HG03575 (cell line): ENCODE measurements around the gene FUS.
A peak's percentile ranks its signal among the peaks of the same experiment; 100 is the strongest.
"Not testable (repeated sequence)": the region's sequence is repeated elsewhere in the genome, so short reads cannot be mapped to it uniquely, and the experiment has no call there.

Source experiments
- ATAC-seq: cut with Tn5 transposase; IDR thresholded peaks from one replicate; pipeline ENCODE4 v1.9.1; 2021; ENCODE audit not compliant: unreplicated experiment, insufficient number of reproducible peaks, low FRiP score; ENCODE audit errors: extremely low read depth

The FUS gene

GRCh38 chr16:31142109-31143010, 37.6 kb upstream of the FUS start:
- peak; percentile 28 for ATAC-seq

DNA sequence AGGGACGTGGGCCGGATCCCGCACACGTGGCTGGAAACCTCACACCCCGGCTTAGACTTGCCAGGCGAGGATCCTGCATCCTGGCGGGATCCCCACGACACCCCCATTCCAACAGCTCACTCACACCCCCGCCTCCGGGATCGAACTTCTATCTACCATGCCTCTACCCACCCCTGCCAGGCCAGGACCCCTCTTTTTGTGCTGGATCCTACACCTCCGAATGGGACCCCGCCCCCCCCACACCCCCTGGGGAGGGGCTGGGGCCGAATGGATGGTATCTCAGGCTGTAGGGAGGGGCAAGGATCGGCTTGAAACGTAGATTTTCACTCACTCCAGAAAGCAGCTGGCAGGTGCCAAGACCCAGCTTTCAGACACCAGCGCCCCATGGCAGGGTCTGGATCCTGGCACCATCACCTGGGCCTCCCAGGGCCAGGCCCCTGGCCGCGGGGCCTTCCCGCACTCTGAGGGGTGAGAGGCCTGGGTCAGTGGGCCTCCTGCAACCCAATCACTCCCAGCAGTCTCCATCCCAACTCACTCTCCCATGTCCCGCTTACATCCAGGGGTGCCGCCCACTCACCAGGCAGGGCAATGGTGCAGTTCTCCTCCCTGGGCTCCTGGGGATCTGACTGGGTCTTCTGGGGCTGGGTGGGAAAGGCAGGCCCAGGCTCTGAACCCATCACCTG, 36.8 kb upstream of the FUS start:
- ATAC-seq = no peak

DNA sequence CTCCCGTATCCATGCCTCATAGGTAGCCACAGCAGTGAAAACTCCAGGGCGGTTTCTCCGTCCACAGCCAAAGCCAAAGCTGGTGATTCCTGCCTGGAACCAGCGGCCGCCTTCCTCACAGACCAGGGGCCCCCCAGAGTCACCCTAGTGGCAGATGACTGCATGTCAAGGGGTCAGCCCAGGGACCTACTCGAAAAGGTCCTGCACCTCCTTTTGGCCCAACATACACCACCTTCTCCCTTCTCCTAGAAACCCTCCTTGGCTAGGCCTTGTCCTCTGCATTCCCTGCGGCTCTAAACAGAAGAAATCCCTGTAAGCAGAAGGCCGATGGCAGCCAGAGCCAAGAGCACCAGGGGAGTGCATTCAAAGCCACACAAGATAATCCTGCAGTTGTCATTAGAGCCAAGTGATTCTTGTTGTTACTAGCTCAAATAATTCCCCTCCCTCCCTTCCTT, 36.2 kb upstream of the FUS start:
- no peak for ATAC-seq

GRCh38 chr16:31144418-31144817, 35.5 kb upstream of the FUS start:
- ATAC-seq = not testable (repeated sequence)

GRCh38 chr16:31145398-31145990, 34.4 kb upstream of the FUS start:
- ATAC-seq = no peak

DNA sequence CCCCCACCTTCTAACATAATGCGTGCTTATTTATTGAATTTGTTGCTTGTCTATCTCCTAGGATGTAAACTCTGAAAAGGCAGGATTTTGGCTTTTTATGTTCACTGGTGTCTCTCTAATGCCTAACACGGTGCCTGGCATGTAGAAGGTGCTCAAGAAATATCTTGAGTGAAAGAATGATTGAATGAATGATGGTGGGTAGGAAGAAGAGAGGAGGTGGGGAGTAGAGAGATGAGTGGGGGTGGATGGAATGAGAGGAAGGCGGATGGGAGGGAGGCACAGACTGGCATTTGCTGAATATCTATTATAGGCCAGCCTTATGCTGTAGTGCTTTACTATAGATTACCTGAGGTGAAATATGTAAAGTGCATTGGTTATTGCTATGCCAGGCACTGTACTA, 32.4 kb upstream of the FUS start:
- no peak for ATAC-seq

DNA sequence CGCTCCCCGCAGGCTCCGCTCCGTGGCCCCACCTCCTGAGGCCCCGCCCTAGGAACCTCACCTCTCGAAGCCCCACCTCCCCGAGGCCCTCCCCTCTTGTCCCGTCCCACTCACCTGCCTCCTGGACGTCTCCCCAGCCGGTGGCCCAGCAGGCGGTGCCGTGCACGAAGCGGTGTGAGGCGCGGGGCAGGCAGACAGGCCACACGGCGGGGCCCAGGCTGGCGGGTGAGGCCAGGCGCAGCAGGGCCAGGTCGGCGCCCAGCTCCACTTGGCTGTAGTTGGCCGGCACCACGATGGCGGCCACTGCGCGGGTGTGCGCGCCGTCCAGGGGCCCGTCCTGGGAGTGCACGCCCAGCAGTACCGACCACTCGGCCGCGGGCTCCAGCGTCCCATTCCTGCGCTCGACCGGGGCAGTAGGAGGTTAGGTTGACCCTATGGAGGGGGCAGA, 31.6 kb upstream of the FUS start:
- no peak for ATAC-seq

DNA sequence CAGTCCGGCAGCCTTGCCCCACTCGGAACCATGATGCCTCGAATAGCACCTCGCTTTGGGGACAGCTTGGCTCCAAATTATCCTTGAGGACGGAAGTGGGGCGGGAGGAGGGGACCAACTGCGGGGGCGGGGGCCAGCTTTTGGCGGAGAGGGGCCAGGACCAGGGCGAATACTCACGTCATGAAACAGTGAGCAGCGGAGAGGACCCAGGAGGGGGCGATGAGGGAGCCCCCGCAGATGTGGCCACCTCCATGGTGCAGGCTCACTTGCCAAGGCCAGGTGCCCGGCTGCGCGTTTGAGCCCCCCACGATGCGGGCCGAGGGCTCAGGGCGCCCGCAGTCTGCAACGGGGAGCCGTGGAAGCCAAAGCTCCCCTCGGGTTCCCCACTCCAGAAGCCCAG, 31.0 kb upstream of the FUS start:
- ATAC-seq = no peak

DNA sequence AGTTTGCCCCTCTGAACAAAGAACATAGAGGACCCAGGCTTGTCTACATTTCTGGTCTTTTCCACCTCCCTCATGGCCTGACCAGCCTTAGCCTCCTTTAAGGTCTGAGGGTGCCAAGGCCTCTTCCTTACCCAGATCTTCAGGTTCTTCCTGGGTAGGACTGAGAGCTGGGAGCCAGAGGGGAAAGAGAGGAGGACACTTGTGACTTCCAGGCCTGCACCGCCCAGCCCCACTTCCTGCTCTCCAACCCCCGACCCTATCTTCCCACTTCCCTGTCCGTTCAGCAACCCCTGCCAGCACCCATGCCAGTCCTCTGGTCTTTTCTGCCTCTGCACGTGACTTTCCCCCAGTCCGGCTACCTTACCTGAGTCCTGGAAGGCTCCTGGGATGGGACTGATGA, 30.6 kb upstream of the FUS start:
- ATAC-seq = no peak

DNA sequence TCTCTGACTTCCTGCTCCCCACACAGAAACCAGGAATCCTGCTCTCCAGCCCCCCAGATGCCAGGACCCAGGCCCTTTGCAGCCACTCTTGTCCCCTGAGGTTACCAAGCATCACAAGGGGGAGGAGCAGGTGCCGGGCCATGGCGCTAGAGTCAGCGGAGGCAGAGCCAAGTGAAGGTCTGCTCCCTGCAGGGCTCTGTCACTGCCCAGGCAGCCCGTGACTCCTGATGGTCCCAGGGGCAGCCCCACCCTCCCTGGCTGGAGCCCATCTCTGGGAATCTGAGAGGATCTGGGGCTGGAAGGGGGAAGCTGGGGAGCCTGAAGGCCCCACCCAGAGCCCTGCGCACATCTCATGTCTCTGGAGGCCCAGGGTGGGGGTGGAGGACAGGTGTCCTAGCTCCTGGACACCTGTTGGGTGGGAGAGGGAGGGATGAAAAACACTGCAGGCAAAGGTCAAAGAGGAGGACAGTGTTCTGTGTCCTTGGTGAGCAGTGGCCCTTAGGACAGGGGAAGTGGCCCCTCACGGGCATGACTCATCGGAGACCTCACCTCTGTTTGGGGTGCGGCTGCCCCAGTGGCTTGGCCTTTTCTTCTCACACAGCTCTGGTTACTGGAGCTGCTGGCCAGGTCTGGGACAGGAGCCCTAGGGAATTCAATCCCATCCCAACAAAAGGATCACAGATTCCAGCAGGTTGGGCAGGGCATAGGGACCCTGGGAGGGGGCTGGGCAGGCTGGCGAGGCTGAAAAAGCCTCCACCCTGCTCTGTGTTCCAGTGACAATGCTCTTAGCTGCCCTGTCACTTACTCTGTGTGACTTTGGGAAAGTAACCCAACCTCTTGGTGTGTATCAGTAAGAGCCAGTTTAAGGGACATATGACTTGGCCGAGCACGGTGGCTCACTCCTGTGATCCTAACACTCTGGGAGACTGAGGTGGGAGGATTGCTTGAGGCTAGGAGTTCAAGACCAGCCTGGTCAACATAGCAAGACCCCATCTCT, 29.7 kb upstream of the FUS start, which contains the start of gene PRSS36:
TSS of gene PRSS36 (minus strand) at position 173 of the 997 bp plus-strand sequence. CDS start at position 142, 31 bp downstream.
- ATAC-seq = no peak

GRCh38 chr16:31150976-31151375, 29.0 kb upstream of the FUS start:
- not testable (repeated sequence) for ATAC-seq

- ATAC-seq = no peak
Observed at GRCh38 chr16:31157136-31157535, 22.8 kb upstream of the FUS start.

- no peak for ATAC-seq
Observed at GRCh38 chr16:31167315-31167714, 12.6 kb upstream of the FUS start.

DNA sequence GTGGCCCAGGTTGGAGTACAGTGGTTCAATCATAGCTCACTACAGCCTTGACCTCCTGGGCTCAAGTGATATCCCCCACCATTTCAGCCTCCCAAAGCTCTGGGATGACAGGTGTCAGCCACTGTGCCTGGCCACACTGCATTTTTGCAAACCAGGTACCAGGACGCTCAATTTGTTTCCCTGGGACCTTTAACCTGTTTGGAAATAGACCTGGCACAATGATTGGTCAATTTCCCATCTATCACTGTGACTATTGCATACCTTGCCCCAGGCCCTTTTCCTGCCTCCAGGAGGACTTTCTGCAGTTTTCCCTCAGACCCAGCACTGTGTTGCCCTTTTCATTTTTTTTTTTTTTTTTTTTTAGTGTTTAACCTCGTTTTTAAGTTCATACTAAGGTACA, 11.1 kb upstream of the FUS start:
- no peak for ATAC-seq

- not testable (repeated sequence) for ATAC-seq
Observed at GRCh38 chr16:31170048-31170447, 9.9 kb upstream of the FUS start.

DNA sequence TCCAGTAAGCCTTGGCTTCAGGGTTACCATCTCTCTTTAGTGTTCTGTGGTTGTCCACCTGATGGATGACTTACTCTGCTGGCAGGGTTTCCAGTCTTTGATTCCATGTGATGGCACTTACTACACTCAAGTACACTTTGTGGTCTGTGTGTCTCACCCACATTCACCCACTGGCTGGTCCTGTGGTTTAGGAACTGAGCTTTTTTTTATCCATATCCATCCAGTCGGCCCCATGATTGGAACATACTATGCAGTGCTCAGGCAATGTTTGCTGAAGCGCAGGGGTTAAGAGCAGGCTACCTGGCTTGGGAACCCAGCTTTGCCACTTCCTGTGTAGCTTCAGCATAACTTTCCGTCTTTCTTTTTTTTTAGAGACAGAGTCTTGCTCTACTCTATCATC, 2.8 kb upstream of the FUS start:
- ATAC-seq = no peak

GRCh38 chr16:31179219-31179746, 656 bp upstream of the FUS start:
- ATAC-seq = no peak

DNA sequence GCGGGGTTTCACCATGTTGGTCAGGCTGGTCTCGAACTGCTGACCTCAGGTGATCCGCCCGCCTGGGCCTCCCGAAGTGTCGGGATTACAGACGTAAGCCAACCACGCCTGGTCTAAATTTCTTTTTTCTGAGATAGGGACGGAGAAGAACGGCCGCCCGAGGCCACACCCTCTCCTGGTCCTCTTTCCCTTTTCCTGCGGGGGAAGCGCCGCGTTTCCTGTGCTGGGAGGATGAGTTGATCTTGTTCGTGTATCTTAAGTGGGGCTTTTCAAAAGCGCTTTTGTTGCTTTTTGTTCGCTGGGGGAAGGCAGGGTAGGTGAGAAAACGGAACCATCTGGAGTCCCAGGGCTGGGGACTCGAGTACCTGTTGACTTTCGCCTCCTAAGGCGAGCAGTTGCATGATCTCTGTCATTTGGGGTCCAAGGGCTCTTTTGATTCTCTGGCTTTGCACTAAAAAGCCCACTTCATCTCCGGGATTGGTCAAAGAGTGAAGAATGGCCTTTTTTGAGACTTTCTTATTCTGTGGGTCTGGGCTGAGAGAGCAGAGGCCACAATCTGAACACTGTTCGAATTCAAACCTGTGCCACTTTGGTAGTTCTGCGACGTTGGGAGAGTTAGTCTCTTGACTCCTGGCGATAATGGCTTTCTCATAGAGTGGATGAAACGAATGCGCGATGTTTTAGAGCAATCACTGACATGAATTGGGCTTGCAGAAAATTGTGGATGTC, 1.3 kb downstream of the FUS start:
- ATAC-seq = no peak
